GM21529 (cell line): ENCODE measurements around the gene HOXD10.

Experiments used
- ATAC-seq: cut with Tn5 transposase; IDR thresholded peaks from one replicate; pipeline ENCODE4 v1.9.1; 2021; ENCODE audit not compliant: unreplicated experiment

HOXD10 gene

DNA sequence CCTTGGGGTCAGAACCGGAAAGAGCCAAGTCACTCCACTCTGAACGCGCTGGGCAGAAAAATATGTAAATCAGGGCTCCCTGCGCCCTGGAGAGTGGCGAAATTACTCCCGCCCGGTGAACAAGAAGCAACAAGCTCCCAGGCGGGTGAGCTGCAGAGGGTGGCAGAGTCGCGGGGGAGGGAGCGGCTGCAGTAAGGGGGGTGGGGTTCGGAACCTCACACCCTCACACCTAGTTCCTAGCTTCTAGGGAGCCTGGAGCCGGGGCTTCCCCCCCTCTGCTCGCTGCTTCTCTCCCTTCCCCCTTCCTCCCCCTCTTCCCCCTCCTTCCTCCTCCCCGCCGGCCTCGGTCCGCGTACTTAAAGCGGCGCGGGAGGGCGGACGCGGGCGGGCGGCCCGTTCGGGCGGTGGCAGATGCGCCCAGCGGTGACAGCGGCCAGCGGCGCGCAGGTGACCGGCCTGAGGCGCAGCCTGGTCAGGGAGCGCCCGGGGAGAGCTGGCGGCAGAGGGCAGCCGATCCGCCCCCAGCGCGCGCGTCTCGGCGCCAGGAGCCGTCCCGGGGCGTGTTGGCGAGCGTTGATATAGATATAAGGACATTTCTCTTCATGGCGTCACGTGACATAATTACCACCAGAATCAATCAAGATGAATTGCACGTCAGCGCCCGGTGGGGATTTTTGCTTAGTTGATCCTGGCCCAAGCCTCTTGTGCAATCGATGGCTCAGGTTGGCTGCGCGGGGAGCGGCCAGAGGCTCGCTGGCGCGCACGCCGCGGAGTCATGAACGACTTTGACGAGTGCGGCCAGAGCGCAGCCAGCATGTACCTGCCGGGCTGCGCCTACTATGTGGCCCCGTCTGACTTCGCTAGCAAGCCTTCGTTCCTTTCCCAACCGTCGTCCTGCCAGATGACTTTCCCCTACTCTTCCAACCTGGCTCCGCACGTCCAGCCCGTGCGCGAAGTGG, 9.7 kb upstream of the HOXD10 start, which contains the start of gene HOXD11:
Gene HOXD11, plus strand, starts transcription at position 700 of the 959 bp plus-strand sequence. Its CDS starts 76 bp downstream, at position 776.
- ATAC-seq = no peak

DNA sequence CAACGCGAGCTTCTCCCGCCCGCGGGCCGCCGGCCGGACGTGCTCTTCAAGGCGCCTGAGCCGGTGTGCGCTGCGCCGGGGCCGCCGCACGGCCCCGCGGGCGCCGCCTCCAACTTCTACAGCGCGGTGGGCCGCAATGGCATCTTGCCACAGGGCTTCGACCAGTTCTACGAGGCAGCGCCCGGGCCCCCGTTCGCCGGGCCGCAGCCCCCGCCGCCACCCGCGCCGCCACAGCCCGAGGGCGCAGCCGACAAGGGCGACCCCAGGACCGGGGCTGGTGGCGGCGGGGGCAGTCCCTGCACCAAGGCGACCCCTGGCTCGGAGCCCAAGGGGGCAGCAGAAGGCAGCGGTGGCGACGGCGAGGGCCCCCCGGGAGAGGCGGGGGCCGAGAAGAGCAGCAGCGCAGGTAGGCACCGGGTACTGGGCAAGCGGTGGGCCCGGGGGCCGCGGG, 8.8 kb upstream of the HOXD10 start:
- no peak for ATAC-seq

DNA sequence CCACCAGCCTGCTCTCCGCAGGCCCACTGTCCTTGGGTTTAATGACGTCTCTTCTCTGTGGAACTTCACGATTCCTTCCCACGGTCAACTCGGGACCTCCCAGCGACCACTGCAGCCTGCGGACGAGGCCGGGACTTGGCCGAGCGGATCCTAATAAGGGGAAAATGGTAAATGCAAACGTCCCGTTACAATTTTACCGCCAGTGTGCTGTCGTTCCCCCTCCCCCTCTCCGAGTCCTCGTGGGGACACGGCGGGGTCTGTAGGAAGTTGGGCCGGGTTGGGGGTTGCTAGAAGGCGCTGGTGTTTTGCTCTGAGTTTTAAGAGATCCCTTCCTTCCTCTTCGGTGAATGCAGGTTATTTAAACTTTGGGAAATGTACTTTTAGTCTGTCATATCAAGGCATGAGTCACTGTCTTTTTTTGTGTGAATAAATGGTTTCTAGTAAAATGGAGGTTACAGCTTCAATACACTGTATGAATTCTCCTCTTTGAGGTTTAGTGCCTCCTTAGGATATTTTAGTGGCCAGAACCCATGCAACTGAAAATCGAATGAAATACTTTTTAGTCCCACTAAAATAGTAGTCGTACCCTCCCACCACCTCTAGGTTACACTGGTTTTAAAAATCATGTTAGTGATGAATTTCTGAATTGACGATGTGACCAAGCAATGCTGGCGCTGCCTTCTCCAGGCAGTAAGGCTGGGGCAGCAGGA, 7.2 kb upstream of the HOXD10 start:
- no peak for ATAC-seq

DNA sequence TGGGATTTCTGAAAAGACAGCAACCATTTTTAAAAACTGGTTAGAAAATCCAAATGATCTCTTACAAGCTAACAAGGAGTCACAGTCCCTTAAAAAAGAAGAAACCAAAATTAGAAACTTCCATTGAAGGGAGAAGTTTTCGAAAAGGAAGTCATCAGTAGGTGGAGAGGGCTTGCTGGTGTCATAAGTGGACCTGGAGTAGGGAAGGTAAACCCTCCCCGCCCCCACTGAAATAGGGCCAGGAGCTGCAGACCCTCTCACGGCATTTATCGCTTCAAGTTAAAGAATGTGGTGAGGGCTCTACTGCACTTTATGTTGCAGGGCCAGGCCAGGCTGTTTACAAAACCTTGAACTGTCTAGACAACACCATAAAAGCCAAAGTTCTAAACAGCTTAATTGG, 6.6 kb upstream of the HOXD10 start:
- ATAC-seq = no peak

DNA sequence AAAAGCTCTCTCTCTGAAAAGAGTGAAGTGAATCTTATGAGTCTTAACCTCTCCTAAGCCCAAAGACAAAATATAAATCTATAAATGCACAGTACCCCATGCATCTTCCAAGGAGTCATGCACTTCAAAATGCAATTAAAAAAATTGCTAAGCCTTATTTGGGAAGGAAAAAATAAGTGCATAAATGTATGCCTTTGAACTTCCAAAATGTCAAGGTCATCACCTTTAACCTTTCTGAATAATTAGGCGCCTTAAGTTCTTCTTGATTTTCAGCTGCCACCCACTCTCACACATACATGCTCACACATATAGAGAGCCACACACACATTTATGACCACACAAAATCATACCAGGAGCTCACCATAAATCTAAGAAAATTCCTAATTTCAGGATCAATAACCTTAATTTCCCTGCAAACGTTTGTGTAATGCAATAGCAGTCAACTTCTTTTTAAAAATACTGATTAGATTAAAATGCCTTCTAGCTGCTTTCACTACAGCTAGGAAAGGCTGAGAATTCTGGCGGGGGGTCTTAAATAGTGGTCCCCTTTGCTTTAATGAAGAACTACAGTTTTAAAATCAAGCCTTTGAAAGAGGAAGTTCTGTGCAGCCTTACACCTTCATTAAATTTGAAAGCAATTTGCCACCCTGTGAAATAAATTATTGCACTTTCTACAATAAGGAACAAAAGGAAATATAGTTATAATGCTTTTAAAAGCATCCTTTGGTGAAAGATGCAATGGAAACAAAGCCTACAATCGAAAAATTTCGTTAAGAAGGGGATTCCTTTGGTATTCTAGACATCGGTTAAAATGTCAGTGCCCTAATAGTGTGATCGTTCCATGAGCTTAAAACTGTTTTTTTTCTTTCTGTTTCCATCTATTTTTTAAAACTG, 5.9 kb upstream of the HOXD10 start:
- ATAC-seq = no peak

DNA sequence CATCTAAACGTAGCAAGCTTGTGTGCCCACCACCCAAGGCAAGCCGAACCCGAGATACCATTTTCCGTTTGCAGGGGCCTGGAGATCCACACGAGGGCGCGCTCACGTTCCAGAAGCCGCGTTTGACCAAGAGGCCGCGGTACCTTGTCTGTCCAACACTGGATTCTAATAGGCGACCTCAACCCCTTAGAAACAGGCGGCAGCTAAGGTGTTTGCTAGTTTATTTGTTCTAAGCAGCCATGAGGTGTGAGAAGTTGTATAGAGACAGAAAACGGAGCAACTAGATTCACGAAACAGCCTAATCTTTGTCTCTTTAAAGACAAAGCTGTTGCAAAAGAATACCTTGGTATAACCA, 5.3 kb upstream of the HOXD10 start:
- no peak for ATAC-seq

DNA sequence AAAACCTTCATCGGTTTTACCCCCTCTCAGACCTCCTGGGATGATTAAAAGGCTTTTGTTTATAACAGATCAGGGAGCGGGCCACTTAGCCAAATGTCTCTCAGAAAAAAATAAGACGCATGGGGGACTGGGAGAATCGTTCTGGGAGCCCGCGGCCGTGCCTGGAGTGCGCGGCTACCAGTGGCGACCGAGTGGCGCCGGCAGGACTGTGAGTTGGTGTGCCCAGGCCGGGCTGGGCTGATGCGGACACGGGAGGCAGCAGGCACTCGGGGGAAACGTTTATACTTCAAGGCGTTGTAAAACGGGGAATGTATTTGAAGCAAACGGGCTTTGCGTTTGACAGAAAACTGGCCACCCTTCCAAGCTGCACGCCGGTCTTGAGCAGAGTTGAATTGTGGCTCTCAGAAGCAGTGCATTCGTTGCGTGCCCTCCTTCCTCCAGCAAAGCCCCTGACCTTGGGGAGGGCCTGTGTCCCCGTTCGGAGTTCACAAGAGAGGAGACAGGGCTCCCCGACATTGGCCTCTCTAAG, 4.7 kb upstream of the HOXD10 start:
- no peak for ATAC-seq

DNA sequence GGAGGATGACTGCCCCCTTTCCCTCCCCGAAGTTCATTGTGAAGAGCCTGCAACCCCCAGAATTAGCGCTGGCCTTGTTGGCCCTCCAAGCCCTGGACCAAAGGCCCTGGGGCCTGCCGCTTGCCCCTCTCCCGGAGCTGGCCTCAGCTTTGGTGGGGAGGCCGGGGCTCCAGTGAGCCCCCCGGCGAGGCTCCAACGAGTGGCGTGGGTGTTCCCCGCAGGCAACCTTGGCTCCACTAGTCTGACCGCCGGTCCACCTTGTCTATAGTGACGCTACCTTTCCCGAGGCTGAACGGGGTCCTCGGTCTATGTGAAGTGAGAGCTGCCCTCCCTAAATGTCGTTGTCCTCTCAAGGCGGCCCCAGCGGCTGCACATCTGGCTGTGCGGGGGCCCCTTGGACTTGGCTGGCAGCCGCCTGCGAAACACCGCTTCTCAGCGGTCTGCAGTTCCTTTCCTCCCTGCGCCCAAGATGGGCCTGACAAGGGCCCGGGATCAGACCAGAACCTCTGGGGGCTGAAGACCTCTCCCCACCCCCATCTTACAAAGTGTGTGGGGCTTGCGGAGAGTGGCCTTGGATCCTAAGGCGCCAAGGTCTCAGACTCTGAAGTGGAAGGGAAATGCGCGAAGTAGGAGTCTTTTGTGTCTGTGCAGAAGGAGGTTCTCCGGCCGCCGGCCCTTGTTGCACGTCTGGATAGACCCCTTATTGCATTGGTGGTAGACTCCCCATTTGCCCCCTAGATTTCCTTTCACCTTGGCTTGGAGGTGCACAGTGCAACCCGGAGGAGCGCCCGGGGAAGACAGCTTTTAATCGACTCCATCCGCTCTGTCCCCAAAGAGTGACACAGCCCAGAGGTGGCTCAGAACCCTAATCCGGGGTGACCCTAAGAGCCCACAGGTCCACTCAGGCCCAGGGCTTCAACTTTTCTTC, 3.9 kb upstream of the HOXD10 start:
- ATAC-seq = no peak

DNA sequence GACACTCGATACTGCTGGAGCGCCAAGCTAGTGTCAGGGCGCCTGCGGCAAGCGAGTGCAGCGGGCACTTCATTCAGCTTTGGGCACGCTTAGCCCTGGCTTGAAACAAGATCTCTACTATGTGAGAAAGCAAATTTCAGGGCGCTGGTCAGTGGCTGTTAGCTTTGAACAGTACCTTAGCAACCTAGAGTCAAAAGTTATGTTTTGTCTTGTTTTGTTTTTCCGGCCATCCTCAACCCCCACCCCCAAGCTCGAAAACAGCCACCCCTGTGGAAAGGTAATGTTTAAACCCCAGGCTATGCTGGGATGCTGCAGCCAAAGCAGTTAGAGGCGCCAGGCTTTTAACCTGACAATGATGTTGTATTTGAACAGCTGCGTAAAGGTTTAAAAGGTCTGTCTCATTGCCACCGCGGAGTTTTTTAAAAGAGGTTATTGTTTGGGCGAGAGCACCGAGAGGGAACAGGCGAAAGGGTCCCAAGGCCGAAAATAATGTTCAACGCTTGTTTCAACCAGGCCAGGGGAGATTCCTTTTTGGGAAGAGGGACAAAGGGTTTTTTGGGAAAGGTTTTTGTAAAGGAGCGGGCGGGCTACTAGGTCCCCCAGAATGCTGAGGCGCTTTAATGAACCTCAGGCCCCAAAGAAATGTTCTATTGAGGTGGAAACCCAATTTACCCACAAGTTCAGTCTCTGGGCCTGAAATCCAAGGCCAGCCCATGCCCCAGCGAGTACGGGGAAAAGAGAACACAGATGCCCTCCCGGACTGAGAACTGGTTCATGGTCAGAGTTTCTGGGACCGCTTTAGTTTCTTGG, 2.3 kb upstream of the HOXD10 start:
- ATAC-seq = no peak

DNA sequence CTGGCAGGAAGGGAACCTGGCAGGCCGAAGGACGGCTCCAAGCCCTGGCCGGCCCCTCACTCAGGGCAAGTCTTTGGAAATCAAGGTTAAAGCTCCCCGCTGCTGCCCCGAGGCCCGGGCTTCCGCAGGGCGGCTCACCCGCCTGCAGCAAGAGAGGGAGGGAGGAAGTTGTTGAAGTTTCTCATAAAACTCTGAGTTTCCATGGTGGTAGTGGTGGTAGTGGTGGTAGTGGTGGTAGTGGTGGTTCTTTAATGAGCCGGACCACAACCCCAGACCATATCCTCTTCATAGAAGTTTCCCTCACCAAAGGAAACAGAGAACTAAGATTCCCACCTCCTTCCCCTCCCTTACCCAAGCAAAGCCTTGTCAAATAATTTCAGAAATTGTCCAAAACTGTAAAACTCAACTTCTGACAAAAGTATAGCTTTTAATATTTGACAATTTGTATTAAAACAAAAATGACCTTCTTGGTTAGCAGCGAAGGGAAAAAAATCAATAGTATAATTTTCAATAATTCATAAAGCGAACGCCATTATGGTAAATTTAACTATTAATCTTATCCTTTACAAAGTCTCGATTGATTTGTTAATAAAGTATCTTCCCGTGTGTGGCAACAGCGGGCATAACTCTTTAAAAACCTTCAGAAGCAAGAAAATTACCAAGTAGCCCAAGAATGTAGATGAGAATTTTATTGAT, 1.5 kb upstream of the HOXD10 start:
- ATAC-seq = no peak

DNA sequence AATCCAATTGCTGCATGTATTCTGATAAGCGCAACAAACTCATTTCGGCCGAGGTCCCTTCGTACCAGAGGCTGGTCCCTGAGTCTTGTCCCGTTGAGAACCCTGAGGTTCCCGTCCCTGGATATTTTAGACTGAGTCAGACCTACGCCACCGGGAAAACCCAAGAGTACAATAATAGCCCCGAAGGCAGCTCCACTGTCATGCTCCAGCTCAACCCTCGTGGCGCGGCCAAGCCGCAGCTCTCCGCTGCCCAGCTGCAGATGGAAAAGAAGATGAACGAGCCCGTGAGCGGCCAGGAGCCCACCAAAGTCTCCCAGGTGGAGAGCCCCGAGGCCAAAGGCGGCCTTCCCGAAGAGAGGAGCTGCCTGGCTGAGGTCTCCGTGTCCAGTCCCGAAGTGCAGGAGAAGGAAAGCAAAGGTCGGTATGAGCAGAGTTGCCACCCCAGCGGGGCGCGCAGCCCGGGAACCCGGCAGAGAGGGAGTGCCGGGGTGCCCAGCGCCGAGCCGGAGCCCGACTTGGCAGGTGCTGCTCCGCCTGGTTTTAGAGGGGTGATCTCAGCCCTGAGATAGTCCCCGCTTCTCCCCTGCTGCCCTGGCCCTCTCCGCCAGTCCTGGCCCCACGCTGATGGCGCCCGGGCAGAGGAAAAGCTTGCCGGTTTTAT, 714 bp downstream of the HOXD10 start:
- ATAC-seq = no peak

DNA sequence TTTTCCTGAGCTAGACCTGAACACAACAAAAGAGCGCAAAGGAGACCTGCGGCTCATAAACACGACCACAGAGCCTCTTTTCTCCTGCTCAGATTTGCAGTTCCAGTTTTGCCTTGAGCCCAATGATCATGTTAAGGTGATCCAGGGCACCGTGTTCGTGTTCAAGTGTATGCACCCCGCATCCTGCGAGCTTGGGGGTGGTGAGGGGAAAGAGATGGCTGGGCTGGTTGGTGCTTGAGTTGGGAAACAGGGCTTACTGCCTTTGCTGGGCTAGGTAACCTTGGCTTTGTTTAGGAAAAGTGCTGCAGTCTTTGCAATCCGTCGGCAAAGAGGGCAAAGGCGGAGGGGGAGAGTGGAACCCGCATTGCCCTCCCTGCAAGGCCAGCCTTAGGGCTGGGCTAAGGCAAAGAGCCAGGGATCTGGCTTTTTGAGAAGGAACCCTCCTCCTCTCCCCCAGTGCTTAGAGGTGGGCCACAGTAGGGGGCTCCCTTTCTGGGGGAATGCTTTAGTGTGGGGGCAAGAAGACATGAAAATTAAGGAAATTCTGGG, 1.3 kb downstream of the HOXD10 start:
- no peak for ATAC-seq

DNA sequence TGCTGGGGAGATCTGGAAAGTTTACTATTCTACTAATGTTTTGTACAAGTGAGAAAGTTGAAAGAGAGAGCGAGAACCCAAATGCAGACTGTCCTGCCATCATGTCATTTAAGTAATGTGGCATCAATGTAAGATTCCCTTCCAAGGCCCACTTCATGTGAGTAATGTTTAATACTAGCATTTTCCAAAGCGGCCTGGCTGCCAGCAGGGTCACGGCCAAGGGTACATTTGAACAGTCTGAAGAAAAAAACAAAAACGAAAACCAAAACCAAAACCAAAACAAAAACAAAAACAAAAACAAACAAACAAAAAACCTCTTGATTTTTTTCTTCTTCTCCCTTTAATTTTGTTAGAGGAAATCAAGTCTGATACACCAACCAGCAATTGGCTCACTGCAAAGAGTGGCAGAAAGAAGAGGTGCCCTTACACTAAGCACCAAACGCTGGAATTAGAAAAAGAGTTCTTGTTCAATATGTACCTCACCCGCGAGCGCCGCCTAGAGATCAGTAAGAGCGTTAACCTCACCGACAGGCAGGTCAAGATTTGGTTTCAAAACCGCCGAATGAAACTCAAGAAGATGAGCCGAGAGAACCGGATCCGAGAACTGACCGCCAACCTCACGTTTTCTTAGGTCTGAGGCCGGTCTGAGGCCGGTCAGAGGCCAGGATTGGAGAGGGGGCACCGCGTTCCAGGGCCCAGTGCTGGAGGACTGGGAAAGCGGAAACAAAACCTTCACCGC, 2.2 kb downstream of the HOXD10 start:
- ATAC-seq = no peak

DNA sequence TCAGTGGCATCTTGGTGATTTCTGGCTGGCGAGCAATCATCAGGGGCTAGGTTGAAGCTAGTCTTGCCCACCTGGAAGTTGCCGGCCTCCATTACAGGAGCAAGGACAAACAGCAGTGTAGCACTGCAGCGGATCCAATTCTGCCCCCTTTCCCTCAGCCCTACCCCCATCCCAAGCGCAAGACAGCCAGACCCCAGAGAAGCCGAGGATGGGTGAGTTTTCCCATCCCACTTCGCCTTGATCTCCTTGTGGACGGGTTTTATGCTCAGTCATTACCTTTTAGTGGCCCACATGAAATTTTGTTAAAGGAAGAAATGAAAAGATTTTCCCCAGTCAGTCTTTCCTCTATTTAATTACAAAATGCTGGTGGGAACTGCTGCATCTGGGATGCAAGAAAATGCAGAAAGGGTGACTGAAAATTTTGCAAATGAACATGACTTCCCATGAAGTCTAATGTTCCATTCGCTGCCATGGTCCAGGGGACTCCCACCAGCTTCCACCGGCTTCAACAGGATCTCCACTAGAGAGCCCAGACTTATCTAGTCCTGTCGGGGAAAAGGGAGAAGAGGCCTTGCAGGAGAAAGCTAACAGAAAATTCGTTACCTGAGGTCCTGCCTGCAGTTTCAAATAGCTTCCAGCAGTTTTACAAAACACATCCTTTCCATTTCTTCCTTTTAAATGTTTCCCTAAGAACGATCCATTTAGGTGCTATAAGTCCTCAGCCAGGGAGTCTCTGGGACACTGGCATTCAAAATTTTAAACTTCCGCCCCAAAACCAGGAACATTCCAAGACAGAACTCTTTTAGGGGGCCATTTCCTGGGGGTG, 4.0 kb downstream of the HOXD10 start:
- no peak for ATAC-seq

DNA sequence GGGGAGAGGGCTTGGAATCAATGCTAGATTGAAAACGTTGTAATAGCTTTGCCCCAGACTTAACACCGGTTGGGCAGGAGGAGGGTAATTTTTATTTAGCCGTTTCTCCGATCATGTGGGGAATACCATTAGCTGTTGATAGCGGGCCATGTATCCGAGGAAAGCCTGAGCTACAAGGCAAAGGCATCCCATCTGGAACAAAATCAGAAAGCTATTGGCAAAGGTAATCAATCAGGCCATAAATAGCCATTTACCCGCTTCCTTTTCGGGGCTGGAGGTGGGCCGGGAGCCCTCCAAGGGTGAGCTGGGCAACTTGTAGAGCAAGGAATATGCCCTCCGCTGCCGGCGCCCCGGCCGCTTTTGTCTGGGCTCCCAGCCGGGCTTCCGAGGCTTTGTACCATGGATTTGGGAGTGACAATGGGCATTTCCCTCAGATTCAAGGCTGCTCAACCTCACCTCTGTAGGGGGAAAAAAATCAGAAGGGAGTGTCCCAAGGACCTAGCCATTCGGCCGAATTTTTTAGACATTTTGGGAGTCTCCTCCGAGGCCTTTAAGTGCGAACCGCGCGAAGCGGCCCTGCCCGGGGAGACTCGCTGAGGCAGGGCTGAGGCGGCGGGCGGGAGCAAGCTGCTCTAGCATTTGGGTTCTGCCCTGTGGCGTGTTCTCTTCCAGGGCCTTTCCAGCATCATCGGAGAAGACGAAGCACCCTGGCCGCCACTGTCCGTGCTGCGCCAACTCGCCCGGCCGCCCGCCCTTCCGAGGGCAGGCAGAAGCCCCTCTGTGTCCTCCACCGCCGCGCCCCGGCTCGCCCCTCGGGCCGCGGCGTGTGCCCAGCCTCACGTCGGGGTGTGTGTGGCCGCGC, 4.8 kb downstream of the HOXD10 start:
- ATAC-seq = no peak
